B cell (primary cell): Measurements from ENCODE around the gene MTCL3.

ENCODE experiments used
- CTCF ChIP-seq: fragments of 200-600 bp; IDR thresholded peaks from one replicate; pipeline ENCODE4 v1.8.0; 2022; ENCODE audit warnings: antibody characterized with exemption, mild to moderate bottlenecking
- EZH2 ChIP-seq: IDR thresholded peaks from 2 replicates; pipeline ENCODE4 v1.6.1; 2012; ENCODE audit warnings: borderline replicate concordance, low read depth, mild to moderate bottlenecking, moderate library complexity, low read length; ENCODE audit not compliant: insufficient read depth, poor library complexity, severe bottlenecking

- no peak for TF ChIP-seq CTCF
- TF ChIP-seq EZH2 = no peak
Observed at GRCh38 chr6:127494240-127494767, 24.8 kb downstream of the MTCL3 start.
